ENCODE measurements around the gene DPYSL5. TPM values are rescaled to one million over a fixed set of nuclear protein-coding genes. Genes with fewer than 3 reads are reported as not detected.

Gene DPYSL5
- total and polyA plus RNA-seq, 2 donors (not counting 1 experiment from before 2014, with no cell fraction given): not detected

GRCh38 chr2:26904839-26905238 lies 56.9 kb downstream of the DPYSL5 start:
- Histone ChIP-seq H3K4me1 (ENCODE audit: control insufficient read depth in 2 of 2, insufficient read depth in 2 of 2, low read length in 2 of 2) (no peaks in the 10 kb centered on the region), H3K79me2 (ENCODE audit: control insufficient read depth, insufficient read depth, low read length) (no peaks in the 10 kb centered on the region), H2AFZ (ENCODE audit: insufficient read depth, low read depth, low read length, poor library complexity, severe bottlenecking) (no peak overlapping the region), H4K20me1 (ENCODE audit: control insufficient read depth, insufficient read depth, low read length, poor library complexity, severe bottlenecking) (no peaks in the 10 kb centered on the region), H3K4me3 (ENCODE audit: control extremely low read depth in 1 of 5, extremely low read depth in 1 of 5, insufficient read depth in 1 of 5, low read depth in 2 of 5, low read length in 4 of 5) (no peak overlapping the region), H3K36me3 (replicated peaks in 1 of 2; ENCODE audit: control extremely low read depth in 1 of 2, control insufficient read depth in 1 of 2, extremely low read depth in 1 of 2, insufficient read depth in 2 of 2, low read length in 1 of 2) (no peaks in the 10 kb centered on the region), H3K27ac (ENCODE audit: low read length in 2 of 2) (no peak overlapping the region), H3K9me3 (ENCODE audit: control extremely low read depth in 1 of 3, control insufficient read depth in 2 of 3, insufficient read depth in 1 of 3, low read length in 2 of 3) (no peaks in the 10 kb centered on the region), H3K27me3 (replicated peaks in 1 of 4; ENCODE audit: control extremely low read depth in 1 of 4, control insufficient read depth in 3 of 4, insufficient read depth in 4 of 4, low read length in 3 of 4) (peaks cover 0 to 3% (median 0%) of the 10 kb centered on the region in 4 experiments), H3K9ac (ENCODE audit: low read length) (no peak overlapping the region), H3K4me2 (replicated peaks; ENCODE audit: low read depth, low read length, poor library complexity, severe bottlenecking) (no peak overlapping the region)
- WGBS (ENCODE audit: insufficient coverage): 83% methylated on average over 2 of the region's 2 CpGs
- TF ChIP-seq CTCF (IDR thresholded peaks at IDR 0.05) (no peak), EZH2 (IDR thresholded peaks at IDR 0.05; ENCODE audit: borderline replicate concordance, insufficient read depth, low read depth, low read length, poor library complexity, severe bottlenecking) (no peak)
- ATAC-seq (ENCODE audit: low read depth) (no peak), DNase-seq (no peak)
- Mint-ChIP-seq H3K9me3 (ENCODE audit: insufficient read depth) (no peaks in the 10 kb centered on the region), H3K4me3 (no peak overlapping the region), H3K4me1 (no peaks in the 10 kb centered on the region), H3K27ac (no peak overlapping the region), H3K27me3 (peaks cover 20% of the 10 kb centered on the region)
- intact Hi-C loops (cut with micrococcal nuclease): no loop called here
- ChIA-PET POLR2A (no interaction called here), CTCF (no interaction called here)

GRCh38 chr2:26905341-26906198 lies 57.6 kb downstream of the DPYSL5 start:
- intact Hi-C loops (cut with micrococcal nuclease): no loop called here
- Histone ChIP-seq H3K4me2 (replicated peaks; ENCODE audit: low read depth, low read length, poor library complexity, severe bottlenecking) (no peak overlapping the region), H3K9me3 (ENCODE audit: control extremely low read depth in 1 of 3, control insufficient read depth in 2 of 3, insufficient read depth in 1 of 3, low read length in 2 of 3) (no peaks in the 10 kb centered on the region), H3K27me3 (replicated peaks in 1 of 4; ENCODE audit: control extremely low read depth in 1 of 4, control insufficient read depth in 3 of 4, insufficient read depth in 4 of 4, low read length in 3 of 4) (peaks cover 0 to 3% (median 0%) of the 10 kb centered on the region in 4 experiments), H3K79me2 (ENCODE audit: control insufficient read depth, insufficient read depth, low read length) (no peaks in the 10 kb centered on the region), H4K20me1 (ENCODE audit: control insufficient read depth, insufficient read depth, low read length, poor library complexity, severe bottlenecking) (no peaks in the 10 kb centered on the region), H3K36me3 (replicated peaks in 1 of 2; ENCODE audit: control extremely low read depth in 1 of 2, control insufficient read depth in 1 of 2, extremely low read depth in 1 of 2, insufficient read depth in 2 of 2, low read length in 1 of 2) (no peaks in the 10 kb centered on the region), H3K4me1 (ENCODE audit: control insufficient read depth in 2 of 2, insufficient read depth in 2 of 2, low read length in 2 of 2) (no peaks in the 10 kb centered on the region), H3K9ac (ENCODE audit: low read length) (no peak overlapping the region), H2AFZ (ENCODE audit: insufficient read depth, low read depth, low read length, poor library complexity, severe bottlenecking) (no peak overlapping the region), H3K27ac (ENCODE audit: low read length in 2 of 2) (no peak overlapping the region), H3K4me3 (ENCODE audit: control extremely low read depth in 1 of 5, extremely low read depth in 1 of 5, insufficient read depth in 1 of 5, low read depth in 2 of 5, low read length in 4 of 5) (no peak overlapping the region)
- DNase-seq (no peak), ATAC-seq (ENCODE audit: low read depth) (no peak)
- Mint-ChIP-seq H3K9me3 (ENCODE audit: insufficient read depth) (no peaks in the 10 kb centered on the region), H3K27me3 (peaks cover 21% of the 10 kb centered on the region), H3K4me3 (no peak overlapping the region), H3K27ac (no peak overlapping the region), H3K4me1 (no peaks in the 10 kb centered on the region)
- TF ChIP-seq CTCF (IDR thresholded peaks at IDR 0.05) (no peak), EZH2 (IDR thresholded peaks at IDR 0.05; ENCODE audit: borderline replicate concordance, insufficient read depth, low read depth, low read length, poor library complexity, severe bottlenecking) (no peak)
- CTCF ChIA-PET: no interaction called here
- WGBS (ENCODE audit: insufficient coverage): 83% methylated on average over 9 of the region's 12 CpGs
- POLR2A ChIA-PET: no interaction called here

Data from B cell (primary cell).